Brain pericyte (primary cell): ENCODE measurements around the gene ABCC3.

ENCODE experiments used
- DNase-seq: peaks from one replicate; pipeline ENCODE4 v3.0.0-alpha.2; 2012; ENCODE audit warnings: low read depth, low spot score

Gene ABCC3

GRCh38 chr17:50737118-50737698 is 102.5 kb downstream of the ABCC3 start:
- no peak for DNase-seq

GRCh38 chr17:50739098-50739497 is 104.4 kb downstream of the ABCC3 start:
- DNase-seq: no peak
